H9 (cell line): ENCODE results near the gene NACC2. TPM values are rescaled to one million over a fixed set of nuclear protein-coding genes. Genes with fewer than 3 reads are reported as not detected.
"Not testable (repeated sequence)": the region's sequence is repeated elsewhere in the genome, so short reads cannot be mapped to it uniquely, and the experiment has no call there.

Source experiments
- DNase-seq: peaks from one replicate; pipeline ENCODE4 v3.0.0-alpha.2; 2017
- H2AFZ ChIP-seq: one replicate; pipeline ENCODE4 v1.6.1; 2013; ENCODE audit warnings: mild to moderate bottlenecking, low read length, control low read depth, moderate library complexity
- H2AK5ac ChIP-seq: 2 replicates; pipeline ENCODE4 v1.6.1; 2013; ENCODE audit warnings: low read length, control low read depth, mixed read lengths; ENCODE audit not compliant: insufficient read length
- H2BK120ac ChIP-seq: one replicate; pipeline ENCODE4 v1.6.1; 2013; ENCODE audit warnings: low read depth, mild to moderate bottlenecking, low read length, control low read depth, inconsistent platforms; ENCODE audit not compliant: poor library complexity, severe bottlenecking
- H2BK12ac ChIP-seq: 2 replicates; pipeline ENCODE4 v1.6.1; 2013; ENCODE audit warnings: low read length, control low read depth, mixed read lengths, low read depth; ENCODE audit not compliant: insufficient read length
- H2BK15ac ChIP-seq: 2 replicates; pipeline ENCODE4 v1.6.1; 2013; ENCODE audit warnings: low read depth, low read length, control low read depth
- H2BK20ac ChIP-seq: one replicate; pipeline ENCODE4 v1.6.1; 2013; ENCODE audit warnings: low read depth, mild to moderate bottlenecking, low read length, control low read depth, inconsistent platforms; ENCODE audit not compliant: poor library complexity, severe bottlenecking
- H2BK5ac ChIP-seq: 2 replicates; pipeline ENCODE4 v1.6.1; 2013; ENCODE audit warnings: low read length, control low read depth, mixed read lengths; ENCODE audit not compliant: insufficient read length
- H3K14ac ChIP-seq: 2 replicates; pipeline ENCODE4 v1.6.1; 2013; ENCODE audit warnings: low read length, control low read depth; ENCODE audit not compliant: insufficient read depth
- H3K18ac ChIP-seq: 2 replicates; pipeline ENCODE4 v1.6.1; 2013; ENCODE audit warnings: low read depth, mild to moderate bottlenecking, mixed read lengths, low read length, control low read depth; ENCODE audit not compliant: insufficient read length
- H3K23ac ChIP-seq: 2 replicates; pipeline ENCODE4 v1.6.1; 2013; ENCODE audit warnings: low read length, control low read depth, mixed read lengths, low read depth; ENCODE audit not compliant: insufficient read length
- H3K23me2 ChIP-seq: 2 replicates; pipeline ENCODE4 v1.6.1; 2013; ENCODE audit warnings: low read depth, mild to moderate bottlenecking, mixed read lengths, low read length, control low read depth; ENCODE audit not compliant: insufficient read length, poor library complexity, severe bottlenecking
- H3K27ac ChIP-seq: 2 replicates; pipeline ENCODE4 v1.5.1; 2013; ENCODE audit warnings: low read length, control low read depth, mixed read lengths, low read depth; ENCODE audit not compliant: insufficient read length
- H3K27me3 ChIP-seq: 2 replicates; pipeline ENCODE4 v1.6.1; 2013; ENCODE audit warnings: low read length, control low read depth, inconsistent platforms; ENCODE audit not compliant: insufficient read depth
- H3K4ac ChIP-seq: 2 replicates; pipeline ENCODE4 v1.6.1; 2013; ENCODE audit warnings: low read depth, mild to moderate bottlenecking, control low read depth, inconsistent platforms, low read length, moderate library complexity
- H3K4me1 ChIP-seq: 2 replicates; pipeline ENCODE4 v1.6.1; 2013; ENCODE audit warnings: low read length, control low read depth, inconsistent platforms; ENCODE audit not compliant: insufficient read depth
- H3K4me2 ChIP-seq: 2 replicates; pipeline ENCODE4 v1.6.1; 2013; ENCODE audit warnings: low read length, control low read depth, mixed read lengths; ENCODE audit not compliant: insufficient read length, insufficient read depth
- H3K56ac ChIP-seq: 2 replicates; pipeline ENCODE4 v1.6.1; 2013; ENCODE audit warnings: low read depth, mild to moderate bottlenecking, mixed read lengths, low read length, control low read depth; ENCODE audit not compliant: insufficient read length
- H3K79me1 ChIP-seq: 2 replicates; pipeline ENCODE4 v1.6.1; 2013; ENCODE audit warnings: low read depth, mild to moderate bottlenecking, moderate library complexity, low read length, control low read depth, inconsistent platforms; ENCODE audit not compliant: insufficient read depth, poor library complexity, severe bottlenecking
- H3K79me2 ChIP-seq: 2 replicates; pipeline ENCODE4 v1.6.1; 2013; ENCODE audit warnings: low read length, control low read depth, inconsistent platforms; ENCODE audit not compliant: insufficient read depth
- H3K9ac ChIP-seq: 2 replicates; pipeline ENCODE4 v1.6.1; 2013; ENCODE audit warnings: low read length, control low read depth, mixed read lengths; ENCODE audit not compliant: insufficient read length; ENCODE audit errors: extremely low read depth
- H3K9me3 ChIP-seq: one replicate; pipeline ENCODE4 v1.6.1; 2013; ENCODE audit warnings: low read depth, low read length, inconsistent platforms; ENCODE audit not compliant: control insufficient read depth
- H3T11ph ChIP-seq: one replicate; pipeline ENCODE4 v1.6.1; 2013; ENCODE audit warnings: mild to moderate bottlenecking, low read length, control low read depth, inconsistent platforms
- H4K20me1 ChIP-seq: one replicate; pipeline ENCODE4 v1.6.1; 2013; ENCODE audit not compliant: control insufficient read depth, insufficient read length, insufficient read depth
- H4K5ac ChIP-seq: 2 replicates; pipeline ENCODE4 v1.6.1; 2013; ENCODE audit warnings: low read depth, mild to moderate bottlenecking, mixed read lengths, low read length, control low read depth; ENCODE audit not compliant: insufficient read length
- H4K8ac ChIP-seq: replicated peaks from 2 replicates; pipeline ENCODE4 v1.6.1; 2013; ENCODE audit warnings: low read length, control low read depth, mixed read lengths, low read depth; ENCODE audit not compliant: insufficient read length
- H4K91ac ChIP-seq: 2 replicates; pipeline ENCODE4 v1.6.1; 2013; ENCODE audit warnings: low read depth, mild to moderate bottlenecking, moderate library complexity, mixed read lengths, low read length, control low read depth; ENCODE audit not compliant: insufficient read length
- H3K27ac Mint-ChIP-seq, 3 experiments: 2 replicates in 2 of 3; 3 replicates in 1 of 3; pipeline ENCODE4 v1.8.0; 2020 to 2021; ENCODE audit warnings: mixed read lengths in 3 of 3, mild to moderate bottlenecking in 1 of 3, moderate library complexity in 1 of 3
- H3K27me3 Mint-ChIP-seq: 2 replicates; pipeline ENCODE4 v1.8.0; 2021; ENCODE audit warnings: low read depth, mild to moderate bottlenecking, moderate library complexity, mixed read lengths
- H3K36me3 Mint-ChIP-seq, 3 experiments: 2 replicates in 2 of 3; 3 replicates in 1 of 3; pipeline ENCODE4 v1.8.0; 2020 to 2021; ENCODE audit warnings: low read depth in 3 of 3, mixed read lengths in 3 of 3; ENCODE audit not compliant: insufficient read depth in 1 of 3
- H3K4me1 Mint-ChIP-seq, 2 experiments: 2 replicates each; pipeline ENCODE4 v1.8.0; 2020; ENCODE audit warnings: mixed read lengths in 2 of 2
- H3K4me3 Mint-ChIP-seq, 2 experiments: 2 replicates in 1 of 2; 3 replicates in 1 of 2; pipeline ENCODE4 v1.8.0; 2020 to 2021; ENCODE audit warnings: mild to moderate bottlenecking in 2 of 2, mixed read lengths in 2 of 2, moderate library complexity in 1 of 2
- H3K9me3 Mint-ChIP-seq, 2 experiments: 2 replicates in 1 of 2; 3 replicates in 1 of 2; pipeline ENCODE4 v1.8.0; 2020; ENCODE audit warnings: mild to moderate bottlenecking in 2 of 2, mixed read lengths in 2 of 2, moderate library complexity in 1 of 2
- CTCF ChIP-seq: fragments of 200-600 bp; sonication (generic); conservative IDR thresholded peaks from 3 replicates; pipeline ENCODE4 v1.8.0; 2021; ENCODE audit warnings: antibody characterized with exemption, mild to moderate bottlenecking
- WGBS: extraction: QIAGEN DNeasy Blood & Tissue Kit; methylation state at CpG from one replicate; pipeline ENCODE4 v1.1.7; 2013; ENCODE audit warnings: missing lambda C conversion rate, low lambda C conversion rate, mixed read lengths; ENCODE audit not compliant: insufficient read length; ENCODE audit errors: extremely low coverage; 5-methylcytosine and 5-hydroxymethylcytosine counted together
- total RNA-seq: library from RNA; stranded (reverse); gene quantifications from 2 replicates; pipeline ENCODE4 v1.2.1, GENCODE V29; 2021

The NACC2 gene
- total RNA-seq, 1 experiment from 2014 or later, result 11.5 TPM

GRCh38 chr9:135968083-135968476 is 127.0 kb downstream of the NACC2 start:
- Mint-ChIP-seq H3K27me3 (peaks cover 4% of the 10 kb centered on the region), H3K4me1 (peaks cover 13 to 29% of the 10 kb centered on the region in 2 experiments), H3K27ac (peak overlapping the region in 2 of 3 experiments; percentile 41 to 49; a peak in 3 of 7 replicates), H3K4me3 (peak overlapping the region in 1 of 2 experiments; percentile 41; a peak in 2 of 5 replicates), H3K36me3 (no peaks in the 10 kb centered on the region), H3K9me3 (peaks cover 2 to 4% of the 10 kb centered on the region in 2 experiments; a peak in 3 of 5 replicates)
- Histone ChIP-seq H4K91ac (no peak overlapping the region), H3K27me3 (no peaks in the 10 kb centered on the region), H3K4me2 (no peak overlapping the region), H4K20me1 (peaks cover 3% of the 10 kb centered on the region), H3K56ac (no peak overlapping the region), H2BK20ac (no peak overlapping the region), H3K27ac (no peak overlapping the region), H4K8ac (no peak overlapping the region), H4K5ac (no peak overlapping the region), H2BK120ac (no peak overlapping the region), H3K9me3 (no peaks in the 10 kb centered on the region), H3K79me2 (no peaks in the 10 kb centered on the region), H3T11ph (no peak overlapping the region), H3K18ac (no peak overlapping the region), H3K9ac (no peak overlapping the region), H3K79me1 (no peaks in the 10 kb centered on the region), H3K23ac (no peak overlapping the region), H2BK5ac (no peak overlapping the region), H3K4me1 (peaks cover 2% of the 10 kb centered on the region; the same call in 1 of the 2 replicates), H2BK12ac (no peak overlapping the region), H3K23me2 (no peaks in the 10 kb centered on the region), H2AFZ (no peak overlapping the region), H2AK5ac (no peak overlapping the region), H3K4ac (no peak overlapping the region), H3K14ac (no peak overlapping the region; the same call in 1 of the 2 replicates), H2BK15ac (no peak overlapping the region)
- no peak for DNase-seq
- WGBS, result no CpG with 5 or more reads among the region's 5 CpGs
- TF ChIP-seq CTCF, result no peak

GRCh38 chr9:135966916-135967260 is 128.2 kb downstream of the NACC2 start:
- not testable (repeated sequence) for H2BK15ac ChIP-seq, H3K9ac ChIP-seq, H3K56ac ChIP-seq, H3K23me2 ChIP-seq, H3K27ac ChIP-seq, H3K18ac ChIP-seq, H3K79me2 ChIP-seq, H3K23ac ChIP-seq, H2BK5ac ChIP-seq, H4K20me1 ChIP-seq, H2BK12ac ChIP-seq, H3K27ac Mint-ChIP-seq, H4K8ac ChIP-seq, H2AK5ac ChIP-seq, H3K4me3 Mint-ChIP-seq, H4K5ac ChIP-seq, H3K36me3 Mint-ChIP-seq, H2BK20ac ChIP-seq, H3K4me1 ChIP-seq, H2BK120ac ChIP-seq, H3K79me1 ChIP-seq, H3K9me3 Mint-ChIP-seq, H3K9me3 ChIP-seq, H2AFZ ChIP-seq, H3K4me2 ChIP-seq, H3K27me3 ChIP-seq, DNase-seq, H3K4ac ChIP-seq, H3T11ph ChIP-seq, H3K14ac ChIP-seq, H4K91ac ChIP-seq
- peaks cover 17 to 33% of the 10 kb centered on the region in 2 experiments for H3K4me1 Mint-ChIP-seq
- H3K27me3 Mint-ChIP-seq, result peaks cover 12% of the 10 kb centered on the region
- WGBS, result no CpG with 5 or more reads among the region's 16 CpGs
